Measurements from ENCODE around the gene APOL1. TPM values are rescaled to one million over a fixed set of nuclear protein-coding genes. Genes with fewer than 3 reads are reported as not detected.
"Not testable (repeated sequence)": the region's sequence is repeated elsewhere in the genome, so short reads cannot be mapped to it uniquely, and the experiment has no call there.

The APOL1 gene
- total RNA-seq, 1 donor from 2014 or later, result 15.2 TPM

GRCh38 chr22:36258701-36259614 is 6.0 kb downstream of the APOL1 start:
- DNase-seq, result peak; percentile 34
- H3K9me3 ChIP-seq (replicated peaks), result no peaks in the 10 kb centered on the region
- H3K27ac ChIP-seq (replicated peaks), result peak overlapping the region; percentile 76
- H3K4me1 ChIP-seq, result peaks cover 61% of the 10 kb centered on the region
- H3K36me3 ChIP-seq, result peaks cover 14% of the 10 kb centered on the region
- H3K27me3 ChIP-seq (ENCODE audit: low read depth), result no peaks in the 10 kb centered on the region
- no peak overlapping the region for H3K4me3 ChIP-seq
- no peak for TF ChIP-seq CTCF (IDR thresholded peaks at IDR 0.05; ENCODE audit: borderline replicate concordance)
- intact Hi-C loops (cut with micrococcal nuclease), result no loop called here

- no peaks in the 10 kb centered on the region for H3K27me3 ChIP-seq (ENCODE audit: low read depth)
- peaks cover 14% of the 10 kb centered on the region for H3K36me3 ChIP-seq
- H3K9me3 ChIP-seq (replicated peaks), result no peaks in the 10 kb centered on the region
- intact Hi-C loops (cut with micrococcal nuclease), result no loop called here
- DNase-seq, result no peak
- peaks cover 53% of the 10 kb centered on the region for H3K4me1 ChIP-seq
- H3K4me3 ChIP-seq, result no peak overlapping the region
- H3K27ac ChIP-seq (replicated peaks), result peak overlapping the region; percentile 76
- no peak for TF ChIP-seq CTCF (IDR thresholded peaks at IDR 0.05; ENCODE audit: borderline replicate concordance)
Observed at GRCh38 chr22:36259615-36260300, 6.8 kb downstream of the APOL1 start.

- DNase-seq; H3K4me3 ChIP-seq; H3K27me3 ChIP-seq (ENCODE audit: low read depth); intact Hi-C loops (cut with micrococcal nuclease); H3K27ac ChIP-seq (replicated peaks); H3K9me3 ChIP-seq (replicated peaks): not testable (repeated sequence)
- peaks cover 29% of the 10 kb centered on the region for H3K36me3 ChIP-seq
- peaks cover 37% of the 10 kb centered on the region for H3K4me1 ChIP-seq
Observed at GRCh38 chr22:36261675-36262074, 8.7 kb downstream of the APOL1 start.

GRCh38 chr22:36262307-36262706 is 9.4 kb downstream of the APOL1 start:
- Histone ChIP-seq H3K36me3 (peaks cover 29% of the 10 kb centered on the region), H3K4me1 (peaks cover 33% of the 10 kb centered on the region)
- H3K27me3 ChIP-seq (ENCODE audit: low read depth); H3K9me3 ChIP-seq (replicated peaks); H3K27ac ChIP-seq (replicated peaks); DNase-seq; H3K4me3 ChIP-seq; intact Hi-C loops (cut with micrococcal nuclease): not testable (repeated sequence)

- Histone ChIP-seq H3K4me1 (peaks cover 24% of the 10 kb centered on the region), H3K36me3 (peaks cover 29% of the 10 kb centered on the region)
- H3K4me3 ChIP-seq; intact Hi-C loops (cut with micrococcal nuclease); H3K27me3 ChIP-seq (ENCODE audit: low read depth); H3K27ac ChIP-seq (replicated peaks); DNase-seq; H3K9me3 ChIP-seq (replicated peaks): not testable (repeated sequence)
Observed at GRCh38 chr22:36263216-36263673, 10.3 kb downstream of the APOL1 start.

- H3K9me3 ChIP-seq (replicated peaks); intact Hi-C loops (cut with micrococcal nuclease); DNase-seq; H3K27me3 ChIP-seq (ENCODE audit: low read depth); H3K4me3 ChIP-seq: not testable (repeated sequence)
- peaks cover 29% of the 10 kb centered on the region for H3K36me3 ChIP-seq
- peaks cover 15% of the 10 kb centered on the region for H3K4me1 ChIP-seq
- H3K27ac ChIP-seq (replicated peaks), result peak overlapping the region; percentile 8
Observed at GRCh38 chr22:36263886-36264664, 11.1 kb downstream of the APOL1 start.

GRCh38 chr22:36267058-36267457 is 14.1 kb downstream of the APOL1 start:
- H3K27me3 ChIP-seq (ENCODE audit: low read depth), result no peaks in the 10 kb centered on the region
- no peak overlapping the region for H3K4me3 ChIP-seq
- no peak for TF ChIP-seq CTCF (IDR thresholded peaks at IDR 0.05; ENCODE audit: borderline replicate concordance)
- H3K27ac ChIP-seq (replicated peaks), result no peak overlapping the region
- no peak for DNase-seq
- H3K9me3 ChIP-seq (replicated peaks), result no peaks in the 10 kb centered on the region
- intact Hi-C loops (cut with micrococcal nuclease), result no loop called here
- peaks cover 22% of the 10 kb centered on the region for H3K36me3 ChIP-seq
- no peaks in the 10 kb centered on the region for H3K4me1 ChIP-seq
